Natural killer cell (primary cell): Measurements from ENCODE around the gene MGLL. TPM values are rescaled to one million over a fixed set of nuclear protein-coding genes. Genes with fewer than 3 reads are reported as not detected.

Experiments
- ATAC-seq, 3 donors: fragments of 150-1000 bp in 2 of 3; fragments of 200-7000 bp in 1 of 3; cut with Tn5 transposase; 1 replicate in 1 of 3; 2 replicates in 2 of 3; pipeline ENCODE4 v1.10.0; 2021; ENCODE audit warnings: mild to moderate bottlenecking in 2 of 3, moderate library complexity in 2 of 3
- DNase-seq, 2 donors: peaks; one replicate each; pipeline versions ENCODE4 v3.0.0 to v3.0.0-alpha.2; 2013 to 2021; ENCODE audit warnings: mixed read lengths in 1 of 2
- H3K27ac ChIP-seq: one replicate; pipeline ENCODE4 v1.5.1; 2013; ENCODE audit warnings: mild to moderate bottlenecking, low read length
- H3K27me3 ChIP-seq: one replicate; pipeline ENCODE4 v1.6.1; 2013; ENCODE audit warnings: low read length; ENCODE audit not compliant: control insufficient read depth, insufficient read depth
- H3K36me3 ChIP-seq: one replicate; pipeline ENCODE4 v1.6.1; 2013; ENCODE audit warnings: low read length; ENCODE audit not compliant: control insufficient read depth, insufficient read depth
- H3K4me1 ChIP-seq: one replicate; pipeline ENCODE4 v1.6.1; 2013; ENCODE audit warnings: low read length; ENCODE audit not compliant: control insufficient read depth, insufficient read depth
- H3K4me3 ChIP-seq: one replicate; pipeline ENCODE4 v1.5.1; 2013; ENCODE audit warnings: low read length
- H3K9me3 ChIP-seq: one replicate; pipeline ENCODE4 v1.6.1; 2013; ENCODE audit warnings: low read length; ENCODE audit not compliant: control insufficient read depth, insufficient read depth
- H3K27ac Mint-ChIP-seq, 2 donors: one replicate each; pipeline ENCODE4 v1.8.0; 2022; ENCODE audit warnings: mild to moderate bottlenecking in 2 of 2, mixed read lengths in 2 of 2, moderate library complexity in 1 of 2
- H3K27me3 Mint-ChIP-seq, 2 donors: one replicate each; pipeline ENCODE4 v1.8.0; 2022; ENCODE audit warnings: low read depth in 2 of 2, mixed read lengths in 2 of 2
- H3K36me3 Mint-ChIP-seq: one replicate; pipeline ENCODE4 v1.8.0; 2022; ENCODE audit warnings: mixed read lengths
- H3K4me1 Mint-ChIP-seq, 2 donors: one replicate each; pipeline ENCODE4 v1.8.0; 2022; ENCODE audit warnings: mixed read lengths in 2 of 2
- H3K4me3 Mint-ChIP-seq: one replicate; pipeline ENCODE4 v1.8.0; 2022; ENCODE audit warnings: mild to moderate bottlenecking, moderate library complexity, mixed read lengths
- H3K9me3 Mint-ChIP-seq, 2 donors: one replicate each; pipeline ENCODE4 v1.8.0; 2022; ENCODE audit warnings: mixed read lengths in 2 of 2
- CTCF ChIP-seq: fragments of 200-600 bp; IDR thresholded peaks from one replicate; pipeline ENCODE4 v1.8.0; 2022; ENCODE audit warnings: antibody characterized with exemption
- WGBS: methylation state at CpG from one replicate; pipeline ENCODE4 v1.1.7; 2013; ENCODE audit warnings: missing lambda C conversion rate; ENCODE audit not compliant: insufficient coverage; 5-methylcytosine and 5-hydroxymethylcytosine counted together
- intact Hi-C: fragments of 100-400 bp; cut with micrococcal nuclease; formaldehyde crosslinking; loops from one replicate; pipeline ENCODE4 v1.14.2; 2022
- total RNA-seq, 4 donors: library from RNA; stranded (reverse); fragments of 120-200 nt in 1 of 4; gene quantifications; one replicate each; pipeline versions ENCODE4 v1.2.3 to v1.2.4, GENCODE V29; 2013 to 2022

Gene MGLL
- total RNA-seq, 3 donors from 2014 or later (not counting 1 experiment from before 2014, with no cell fraction given), result 2.7 to 4.6 (median 3.0) TPM

GRCh38 chr3:127719369-127719768 lies 102.9 kb downstream of the MGLL start:
- Histone ChIP-seq H3K36me3 (no peaks in the 10 kb centered on the region), H3K4me1 (no peaks in the 10 kb centered on the region), H3K27me3 (no peaks in the 10 kb centered on the region), H3K27ac (no peak overlapping the region), H3K4me3 (no peak overlapping the region), H3K9me3 (no peaks in the 10 kb centered on the region)
- WGBS, result 95% methylated on average over 8 of the region's 8 CpGs
- intact Hi-C loops, result no loop called here
- no peaks in the 10 kb centered on the region for H3K4me1 Mint-ChIP-seq
- H3K4me3 Mint-ChIP-seq, result no peak overlapping the region
- DNase-seq, result no peak
- H3K36me3 Mint-ChIP-seq, result no peaks in the 10 kb centered on the region
- no peaks in the 10 kb centered on the region for H3K9me3 Mint-ChIP-seq
- TF ChIP-seq CTCF, result no peak
- no peaks in the 10 kb centered on the region for H3K27me3 Mint-ChIP-seq
- ATAC-seq, result no peak
- H3K27ac Mint-ChIP-seq, result no peak overlapping the region

GRCh38 chr3:127718916-127719290 lies 103.4 kb downstream of the MGLL start:
- H3K36me3 ChIP-seq, result no peaks in the 10 kb centered on the region
- no peaks in the 10 kb centered on the region for H3K36me3 Mint-ChIP-seq
- 86% methylated on average over 3 of the region's 3 CpGs for WGBS
- no peaks in the 10 kb centered on the region for H3K27me3 Mint-ChIP-seq
- no peak overlapping the region for H3K4me3 Mint-ChIP-seq
- no peaks in the 10 kb centered on the region for H3K4me1 Mint-ChIP-seq
- intact Hi-C loops, result no loop called here
- no peaks in the 10 kb centered on the region for H3K9me3 ChIP-seq
- no peak overlapping the region for H3K27ac ChIP-seq
- H3K27ac Mint-ChIP-seq, result no peak overlapping the region
- no peak overlapping the region for H3K4me3 ChIP-seq
- no peaks in the 10 kb centered on the region for H3K9me3 Mint-ChIP-seq
- no peaks in the 10 kb centered on the region for H3K4me1 ChIP-seq
- no peaks in the 10 kb centered on the region for H3K27me3 ChIP-seq
- DNase-seq (no peak), ATAC-seq (no peak)
- no peak for TF ChIP-seq CTCF

- no peak overlapping the region for H3K4me3 Mint-ChIP-seq
Observed at GRCh38 chr3:127718245-127718915, 103.9 kb downstream of the MGLL start.

More at GRCh38 chr3:127718245-127718915, 103.9 kb downstream of the MGLL start:
- Histone ChIP-seq H3K27ac (no peak overlapping the region), H3K36me3 (no peaks in the 10 kb centered on the region), H3K4me1 (no peaks in the 10 kb centered on the region), H3K27me3 (no peaks in the 10 kb centered on the region), H3K4me3 (no peak overlapping the region), H3K9me3 (no peaks in the 10 kb centered on the region)
- intact Hi-C loops, result no loop called here
- Mint-ChIP-seq H3K9me3 (no peaks in the 10 kb centered on the region), H3K27ac (no peak overlapping the region), H3K4me1 (no peaks in the 10 kb centered on the region), H3K27me3 (no peaks in the 10 kb centered on the region), H3K36me3 (no peaks in the 10 kb centered on the region)
- DNase-seq (no peak), ATAC-seq (no peak)
- 82% methylated on average over 7 of the region's 7 CpGs for WGBS
- TF ChIP-seq CTCF, result no peak
